ENCODE data around the gene STK16.
"Not testable (repeated sequence)": the region's sequence is repeated elsewhere in the genome, so short reads cannot be mapped to it uniquely, and the experiment has no call there.

The STK16 gene

DNA sequence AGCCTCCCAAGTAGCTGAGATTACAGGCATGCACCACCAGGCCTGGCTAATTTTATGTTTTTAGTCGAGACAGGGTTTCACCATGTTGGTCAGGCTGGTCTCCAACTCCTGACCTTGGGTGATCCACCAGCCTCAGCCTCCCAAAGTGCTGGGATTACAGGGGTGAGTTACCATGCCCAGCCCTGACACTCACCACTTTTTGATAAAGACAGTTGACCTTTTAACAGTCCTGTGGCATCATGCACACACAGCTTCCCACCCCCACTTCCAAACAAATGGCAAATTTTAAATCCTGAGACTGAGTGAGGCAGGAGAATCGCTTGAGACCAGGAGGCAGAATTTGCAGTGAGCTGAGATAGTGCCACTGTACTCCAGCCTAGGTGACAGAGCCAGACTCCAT lies 27.7 kb downstream of the STK16 start:
- DNase-seq = no peak

DNA sequence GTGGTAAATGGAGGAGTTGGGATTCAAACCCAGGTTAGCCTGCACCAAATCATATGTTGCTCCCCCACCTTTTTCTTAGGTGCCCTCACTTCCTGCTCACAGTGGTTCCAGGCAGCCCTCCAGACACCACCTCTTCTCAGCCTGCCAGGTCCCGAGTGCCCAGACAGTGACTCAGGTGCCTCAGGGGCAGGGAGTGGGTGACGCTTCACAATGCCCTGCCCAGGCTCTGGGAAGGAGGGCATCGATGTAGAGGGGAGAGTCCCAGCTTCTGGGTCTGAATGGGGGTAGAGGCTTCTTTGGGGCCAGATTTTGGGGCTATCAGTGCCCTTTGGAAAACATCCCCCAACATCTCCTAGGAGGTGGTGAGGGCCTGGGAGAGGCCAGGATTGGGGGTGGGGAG lies 28.7 kb downstream of the STK16 start:
- no peak for DNase-seq

DNA sequence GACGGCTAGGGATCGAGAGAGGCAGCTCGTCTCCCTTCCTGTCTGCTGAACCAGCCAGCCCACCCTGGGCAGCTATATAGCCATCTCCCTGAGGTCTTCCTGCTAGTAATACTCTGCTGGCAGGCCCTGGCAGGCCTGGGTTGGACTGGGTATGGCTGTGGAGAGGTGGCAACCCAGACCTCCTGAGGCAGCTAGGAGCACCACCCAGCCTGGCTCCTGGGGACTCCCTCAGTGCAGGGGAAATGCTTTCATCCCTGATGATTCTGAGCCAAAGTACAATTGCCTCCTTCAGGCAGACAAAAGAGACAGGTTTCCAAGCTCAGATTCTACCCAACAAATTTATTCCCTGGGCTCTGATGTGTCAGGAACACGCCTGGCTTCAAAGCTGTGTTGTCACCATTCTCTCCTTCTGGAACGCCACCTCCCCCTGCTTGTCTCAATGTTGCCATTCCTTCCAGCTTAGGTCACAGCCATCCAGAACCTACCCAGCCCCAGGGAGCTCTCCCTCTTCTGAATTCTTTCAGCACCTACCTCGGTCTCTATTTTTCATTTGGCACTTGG lies 29.2 kb downstream of the STK16 start:
- DNase-seq = no peak

DNA sequence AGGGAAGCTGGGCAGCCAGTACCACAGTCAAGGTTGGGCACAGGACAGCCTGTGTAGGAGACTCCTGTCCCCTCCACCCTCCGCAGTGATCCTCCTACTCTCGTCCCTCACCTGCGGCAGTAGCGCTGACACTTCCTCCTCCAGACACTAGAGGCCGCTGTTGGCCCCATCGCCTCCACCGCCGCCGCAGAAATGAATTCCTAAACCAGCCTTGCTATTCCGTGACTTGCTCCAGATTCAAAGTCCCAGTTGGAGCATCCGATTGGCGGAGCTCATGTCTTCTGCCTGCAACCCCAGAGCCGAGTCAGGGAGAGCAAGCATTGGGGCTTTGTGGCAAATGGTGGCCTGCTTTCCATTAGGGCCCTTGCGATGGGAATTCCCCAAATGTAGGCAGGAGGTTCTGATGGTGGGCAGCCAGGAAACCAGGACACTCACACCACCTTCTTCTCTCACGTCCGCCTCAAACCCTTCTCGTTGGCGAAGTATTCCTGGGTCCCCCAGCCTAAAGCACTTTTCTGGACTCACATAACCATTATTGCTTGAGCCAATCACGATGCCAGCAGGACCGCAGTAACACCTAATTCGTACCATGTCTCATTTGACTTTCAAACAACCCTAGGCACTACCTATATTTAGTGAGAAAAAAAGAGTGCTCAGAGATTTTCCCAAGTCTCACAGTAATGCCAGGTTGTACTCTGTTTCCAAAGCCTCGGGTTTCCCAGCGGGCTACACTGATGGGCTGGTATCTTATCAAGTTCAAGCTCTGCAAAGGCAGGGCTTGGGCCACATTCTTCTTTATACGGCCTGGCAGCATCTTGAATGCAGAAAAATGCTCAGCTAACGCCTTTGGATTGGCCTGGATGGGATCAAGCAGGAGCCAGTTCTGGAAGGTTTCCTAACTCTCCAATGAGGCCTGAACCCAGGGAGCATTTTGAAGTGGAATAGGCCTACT lies 32.7 kb downstream of the STK16 start:
- no peak for DNase-seq

DNA sequence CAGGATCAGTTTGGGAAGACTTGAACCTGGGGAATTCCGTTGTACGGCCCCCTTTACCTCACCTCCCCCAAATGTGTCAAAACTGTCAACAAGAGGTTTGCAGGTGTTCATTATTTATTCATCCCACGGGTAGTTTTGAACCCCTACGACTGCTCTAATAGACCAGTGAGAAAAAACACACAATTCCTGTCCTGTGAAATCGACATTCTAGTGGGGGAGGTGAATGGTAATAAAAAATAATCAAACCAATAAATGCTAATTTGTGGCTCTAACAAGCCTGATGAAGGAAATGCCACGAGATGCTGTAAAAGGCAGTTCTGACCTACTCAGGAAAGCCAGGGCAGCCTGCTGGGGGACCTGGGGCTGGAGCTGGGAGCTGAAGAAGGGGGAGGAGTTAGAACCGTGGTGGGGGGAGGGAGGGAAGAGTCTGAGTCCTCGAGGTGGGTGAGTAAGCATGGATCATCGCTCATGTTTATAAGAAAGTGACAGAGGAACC lies 33.4 kb downstream of the STK16 start:
- DNase-seq = no peak

DNA sequence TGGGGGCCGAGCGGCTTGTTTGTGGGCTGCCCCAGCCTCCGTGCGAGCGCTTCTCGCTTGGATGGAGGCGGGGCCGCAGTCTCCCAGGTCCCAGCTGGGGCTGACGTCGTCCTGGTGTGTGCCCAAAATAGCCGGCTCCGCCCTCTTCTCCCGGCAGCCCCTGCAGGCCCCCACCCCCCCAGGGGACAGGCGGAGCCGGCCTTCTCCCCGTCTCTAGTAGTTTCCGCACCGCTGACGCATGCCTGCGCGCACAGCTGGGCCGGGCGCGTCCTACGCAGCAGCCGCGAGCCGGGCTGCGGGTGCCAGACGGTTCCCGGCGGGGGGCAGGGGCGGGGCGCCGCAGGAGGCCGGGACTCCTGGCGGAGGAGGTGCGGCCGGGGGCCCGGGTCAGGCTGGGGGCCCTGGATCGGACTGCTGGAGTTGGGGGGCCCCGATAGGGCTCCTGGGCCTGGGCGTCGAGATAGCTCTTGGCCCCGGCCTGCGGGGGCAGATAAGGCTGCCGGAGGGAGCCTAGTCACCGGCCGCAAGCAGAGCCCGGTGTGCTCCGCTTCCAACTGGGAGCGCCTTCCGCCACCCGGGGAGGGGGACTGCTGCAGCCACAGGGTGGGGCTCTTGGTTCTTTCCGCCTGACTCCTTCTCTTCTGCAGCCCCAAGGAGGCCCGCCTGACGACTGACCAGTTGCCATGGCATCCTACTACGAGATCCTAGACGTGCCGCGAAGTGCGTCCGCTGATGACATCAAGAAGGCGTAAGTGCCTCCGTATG lies 34.1 kb downstream of the STK16 start, which contains the start of gene DNAJB2:
Gene DNAJB2 (plus strand): TSS at position 216 of the 765 bp plus-strand sequence. CDS start 468 bp downstream, at position 684.
- peak; percentile 76 for DNase-seq

DNA sequence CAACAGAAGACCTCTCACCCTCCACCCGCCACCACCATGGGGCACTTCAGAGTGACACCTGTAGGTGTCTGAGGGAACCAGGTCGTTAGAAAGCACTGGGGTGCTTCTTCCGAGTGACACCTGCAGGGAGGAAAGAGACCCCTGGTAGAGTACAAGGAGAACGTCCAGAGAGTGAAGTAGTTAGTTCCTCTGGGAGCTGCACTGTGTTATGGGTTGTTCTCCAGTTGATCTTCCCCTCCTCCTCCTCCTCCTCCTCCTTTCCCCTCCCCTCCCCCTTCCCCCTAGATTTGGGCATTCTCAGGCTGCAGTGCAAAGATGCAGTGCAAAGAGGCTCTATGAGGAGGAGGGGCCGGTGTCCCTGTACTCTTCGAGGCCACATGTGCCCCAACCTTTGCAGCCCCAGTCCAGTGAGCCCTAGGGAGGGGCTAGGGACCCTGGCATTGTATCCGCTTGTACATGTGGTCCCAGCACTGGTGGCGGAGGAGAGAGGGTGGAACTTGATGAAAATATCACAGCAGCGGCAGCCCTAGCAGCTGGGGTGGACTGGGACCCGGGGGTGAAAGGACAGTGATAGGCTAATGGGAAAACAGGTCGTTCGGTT lies 34.7 kb downstream of the STK16 start:
- no peak for DNase-seq

DNA sequence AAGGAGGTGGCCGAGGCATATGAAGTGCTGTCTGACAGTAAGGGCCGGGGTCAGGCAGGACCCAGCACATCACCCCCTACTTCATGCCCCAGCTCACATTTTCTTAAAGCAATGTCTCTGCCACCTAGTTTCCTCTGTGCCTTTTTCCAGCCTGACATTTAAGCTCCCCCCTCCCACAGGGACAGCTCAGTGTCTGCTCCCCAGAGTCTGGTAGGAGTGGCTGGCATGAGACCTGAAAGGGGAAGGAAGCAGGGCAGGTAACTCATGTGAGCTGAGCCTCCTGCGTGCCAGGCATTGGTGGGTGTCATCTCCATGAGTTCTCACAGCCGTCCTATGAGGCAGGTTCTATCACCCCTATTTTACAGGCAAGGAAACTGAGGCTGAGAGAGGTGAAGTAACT lies 35.4 kb downstream of the STK16 start:
- no peak for DNase-seq

DNA sequence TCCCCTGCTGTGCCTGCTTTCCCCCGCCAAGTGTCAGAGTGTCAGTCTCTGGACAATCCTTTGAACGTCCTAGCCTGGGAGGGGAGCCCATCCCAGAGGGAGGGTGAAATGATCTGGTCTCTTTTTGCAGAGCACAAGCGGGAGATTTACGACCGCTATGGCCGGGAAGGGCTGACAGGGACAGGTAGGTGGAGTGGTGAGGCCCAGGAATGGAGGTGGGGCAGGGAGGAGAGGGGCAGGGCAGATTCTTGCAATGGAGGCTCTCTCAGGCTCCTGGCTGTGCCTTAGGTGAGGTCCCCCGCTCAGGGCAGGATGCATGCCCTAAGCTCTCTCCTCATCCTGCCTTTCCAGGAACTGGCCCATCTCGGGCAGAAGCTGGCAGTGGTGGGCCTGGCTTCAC lies 36.3 kb downstream of the STK16 start:
- DNase-seq = no peak

DNA sequence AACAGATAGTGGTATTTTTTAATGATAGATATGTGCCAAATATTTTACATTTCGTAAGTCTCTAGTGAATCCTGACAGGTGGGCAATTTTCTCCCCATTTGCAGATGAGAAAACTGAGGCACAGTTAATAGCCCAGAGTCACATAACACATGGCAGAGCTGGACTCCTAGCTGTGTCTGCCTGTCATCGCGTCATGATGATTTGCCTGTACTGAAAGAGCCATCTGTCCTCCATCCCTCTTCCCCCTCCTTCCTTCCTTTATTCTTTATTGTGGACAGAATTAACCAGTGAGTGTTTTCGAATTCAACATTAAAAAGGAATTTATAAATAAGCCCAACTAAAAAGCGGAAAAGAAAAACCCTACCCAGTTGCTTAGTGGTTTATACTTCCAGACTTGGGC lies 37.1 kb downstream of the STK16 start:
- DNase-seq = no peak

DNA sequence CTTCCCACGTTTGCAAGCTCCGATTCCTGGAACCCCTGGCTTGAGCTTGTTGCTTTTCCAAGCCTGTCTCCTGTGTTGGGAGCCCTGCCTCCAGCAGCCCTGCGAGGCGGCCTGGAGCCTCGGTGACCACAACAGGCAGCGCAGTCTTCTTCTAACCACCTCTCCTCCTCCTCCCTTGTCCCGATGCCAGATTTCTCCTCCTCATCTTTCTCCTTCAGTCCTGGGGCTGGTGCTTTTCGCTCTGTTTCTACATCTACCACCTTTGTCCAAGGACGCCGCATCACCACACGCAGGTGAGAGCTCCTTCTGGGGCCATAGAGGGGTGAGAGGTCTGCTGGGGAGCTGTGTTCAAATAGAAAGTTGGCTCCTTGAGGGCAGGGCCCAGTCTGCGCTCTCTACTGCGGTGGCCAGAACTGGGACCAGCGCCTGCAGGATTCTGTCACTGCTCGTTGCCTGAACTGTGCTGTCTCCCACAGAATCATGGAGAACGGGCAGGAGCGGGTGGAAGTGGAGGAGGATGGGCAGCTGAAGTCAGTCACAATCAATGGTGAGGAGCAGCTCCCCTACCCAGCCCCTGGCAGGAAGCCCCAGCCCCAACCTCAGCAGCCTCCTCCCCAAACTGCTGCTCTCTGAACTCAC lies 37.8 kb downstream of the STK16 start:
- no peak for DNase-seq

DNA sequence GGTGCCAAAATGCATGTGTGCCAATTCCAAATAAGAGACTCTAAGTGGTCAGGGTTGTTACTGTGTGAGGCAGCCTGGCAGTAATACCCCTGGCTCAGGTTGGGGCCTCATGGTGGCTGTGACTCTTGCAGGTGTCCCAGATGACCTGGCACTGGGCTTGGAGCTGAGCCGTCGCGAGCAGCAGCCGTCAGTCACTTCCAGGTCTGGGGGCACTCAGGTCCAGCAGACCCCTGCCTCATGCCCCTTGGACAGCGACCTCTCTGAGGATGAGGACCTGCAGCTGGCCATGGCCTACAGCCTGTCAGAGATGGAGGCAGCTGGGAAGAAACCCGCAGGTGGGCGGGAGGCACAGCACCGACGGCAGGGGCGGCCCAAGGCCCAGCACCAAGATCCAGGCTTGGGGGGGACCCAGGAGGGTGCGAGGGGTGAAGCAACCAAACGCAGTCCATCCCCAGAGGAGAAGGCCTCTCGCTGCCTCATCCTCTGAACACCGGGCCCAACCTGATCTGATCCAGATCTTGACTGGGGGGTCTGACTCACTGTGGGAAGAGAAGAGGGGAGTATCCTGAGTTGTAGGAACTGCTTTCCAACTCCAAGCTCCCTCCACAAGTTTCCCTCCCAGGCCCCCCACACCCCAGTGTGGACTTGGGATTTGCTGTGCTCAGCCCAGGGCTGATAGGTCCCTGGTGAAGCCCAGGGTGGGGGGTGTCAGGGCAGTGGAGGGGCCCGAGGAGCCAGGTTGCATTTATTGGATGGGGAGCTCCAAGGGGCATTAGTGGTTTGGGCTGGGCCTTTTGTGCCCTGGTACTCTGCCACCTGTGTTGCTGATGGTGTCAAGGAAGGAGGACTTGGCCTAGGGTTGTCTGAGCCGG lies 39.5 kb downstream of the STK16 start:
- no peak for DNase-seq

DNA sequence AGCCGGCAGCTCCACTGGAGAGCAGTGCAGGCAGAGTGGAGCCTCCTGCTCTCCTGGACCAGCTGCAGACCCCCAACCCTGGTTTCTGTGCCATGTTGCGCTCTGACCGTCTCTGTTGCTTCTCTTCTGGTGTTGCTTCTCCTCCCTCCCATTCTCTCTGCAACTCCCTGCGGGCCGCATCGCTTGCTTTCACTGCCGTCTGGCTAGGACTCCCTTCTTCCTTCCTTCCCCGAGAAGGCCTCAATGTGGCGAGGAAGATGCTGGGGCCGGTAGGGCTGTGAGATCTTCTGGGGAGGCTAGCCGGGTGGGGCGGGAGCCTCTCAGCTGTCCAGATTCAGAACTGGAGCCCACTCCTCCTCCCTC lies 40.1 kb downstream of the STK16 start:
- no peak for DNase-seq

DNA sequence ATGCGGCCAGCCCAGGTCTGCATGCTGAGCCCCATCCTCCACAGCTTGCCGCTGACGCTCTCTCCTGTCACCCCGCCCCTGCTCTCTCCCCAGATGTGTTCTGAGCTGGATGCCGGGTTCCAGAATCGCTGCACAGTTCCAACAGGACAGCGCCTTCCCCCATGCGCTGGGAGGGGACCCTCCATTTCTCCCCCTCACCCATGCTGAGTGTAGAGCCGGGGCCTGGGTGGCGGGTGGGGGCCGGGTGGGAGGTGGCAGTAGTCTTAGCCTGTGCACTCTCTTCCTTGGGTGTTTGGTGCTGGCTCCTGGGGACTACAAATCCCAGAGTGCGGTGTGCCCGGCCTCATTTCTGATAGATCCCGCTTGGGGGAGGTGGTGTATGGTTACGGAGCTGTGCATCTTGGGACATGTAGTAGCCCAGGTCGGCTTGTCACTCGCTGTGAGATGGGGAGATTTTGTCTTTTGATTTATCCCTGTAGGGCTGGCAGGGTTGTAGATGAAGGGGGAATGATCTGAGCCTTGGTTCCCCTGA lies 40.7 kb downstream of the STK16 start:
- no peak for DNase-seq

DNA sequence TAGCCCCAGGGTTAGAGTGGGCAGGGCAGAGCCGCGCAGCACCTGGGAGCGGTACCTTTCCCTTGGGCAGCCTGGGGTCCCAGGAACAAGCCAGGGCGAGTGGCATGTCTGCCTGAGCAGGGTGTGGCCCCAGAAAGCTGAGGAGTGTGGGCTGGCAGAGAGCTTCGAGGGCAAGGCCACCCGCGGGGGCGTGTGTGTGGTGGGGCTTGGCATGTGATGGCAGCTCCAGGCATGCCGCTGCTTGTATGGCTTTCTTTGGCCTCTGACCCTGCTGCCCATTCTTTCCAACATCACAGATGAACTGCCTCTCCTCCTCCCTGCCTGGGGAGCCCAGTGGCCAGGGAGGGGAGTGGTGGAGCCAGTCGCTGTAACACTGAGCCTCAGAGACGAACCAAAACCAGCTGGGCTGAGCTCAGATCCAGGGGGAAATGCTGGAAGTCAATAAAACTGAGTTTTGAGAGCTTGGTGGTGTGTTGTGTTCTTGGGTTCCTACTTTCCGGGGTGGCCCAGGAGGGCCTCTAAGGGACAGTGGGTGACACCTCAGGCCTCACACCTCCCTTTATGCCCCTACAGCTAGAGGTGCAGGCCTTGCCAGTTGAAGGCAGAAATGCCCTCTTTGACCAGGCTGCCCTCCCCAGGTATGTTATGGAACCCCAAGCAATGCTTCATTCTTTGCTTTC lies 41.3 kb downstream of the STK16 start:
- no peak for DNase-seq

DNA sequence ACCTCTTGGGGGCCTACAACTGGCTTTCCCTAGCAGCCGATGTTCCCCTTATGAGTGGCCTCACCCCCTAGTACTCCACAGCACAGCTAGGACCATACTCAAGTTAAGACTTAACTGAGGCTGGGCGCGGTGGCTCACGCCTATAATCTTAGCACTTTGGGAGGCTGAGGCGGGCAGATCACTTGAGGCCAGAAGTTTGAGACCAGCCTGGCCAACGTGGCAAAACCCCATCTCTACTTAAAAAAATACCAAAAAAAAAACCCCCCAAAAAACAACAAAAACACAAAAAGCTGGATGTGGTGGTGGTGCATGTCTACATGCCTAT lies 41.8 kb downstream of the STK16 start:
- DNase-seq = not testable (repeated sequence)

DNA sequence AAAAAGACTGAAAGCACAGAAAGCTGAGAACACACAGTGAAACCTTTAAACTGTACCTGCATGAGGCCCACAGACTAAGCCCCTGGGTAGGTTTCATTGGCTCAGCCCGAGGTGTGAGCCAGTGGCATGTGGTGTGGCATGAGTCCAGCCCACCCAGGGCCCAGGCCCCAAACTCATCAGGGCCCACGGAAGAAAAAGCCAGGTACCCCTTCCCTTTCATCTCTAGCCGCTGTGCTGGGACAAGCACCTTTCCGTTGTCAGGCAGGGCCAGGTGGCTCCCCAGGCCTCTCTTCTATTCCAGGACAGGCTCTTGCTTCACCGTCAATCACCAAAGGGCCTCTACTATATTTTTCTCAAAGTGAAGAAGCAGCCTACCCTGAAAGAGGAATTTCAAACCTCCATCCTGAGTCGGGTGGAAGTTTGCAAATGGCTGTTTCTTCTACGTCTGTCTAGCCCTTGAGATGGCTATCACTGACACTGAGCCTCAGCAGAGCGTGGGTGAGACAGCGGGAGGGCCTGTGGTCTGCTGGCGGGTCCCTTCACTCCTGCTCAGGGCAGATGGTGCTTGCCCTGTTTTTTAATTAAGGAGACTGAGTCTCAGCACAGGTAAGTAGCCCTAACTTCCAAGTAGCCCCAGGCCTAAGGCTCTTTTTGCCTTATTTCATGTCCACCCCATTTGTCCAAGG lies 42.4 kb downstream of the STK16 start:
- no peak for DNase-seq

DNA sequence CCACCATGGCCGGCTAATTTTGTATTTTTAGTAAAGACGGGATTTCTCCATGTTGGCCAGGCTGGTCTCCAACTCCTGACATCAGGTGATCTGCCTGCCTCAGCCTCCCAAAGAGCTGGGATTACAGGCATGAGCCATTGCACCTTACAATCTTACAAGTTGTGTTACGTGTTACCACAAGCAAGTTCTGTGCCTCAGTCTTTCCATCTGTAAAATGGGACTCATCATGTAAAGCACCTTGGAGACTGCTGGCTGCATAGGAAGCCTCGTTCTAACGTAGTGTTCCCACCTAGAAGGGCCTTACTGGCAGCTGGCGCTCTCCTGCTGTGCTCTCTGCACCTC lies 43.9 kb downstream of the STK16 start:
- no peak for DNase-seq

DNA sequence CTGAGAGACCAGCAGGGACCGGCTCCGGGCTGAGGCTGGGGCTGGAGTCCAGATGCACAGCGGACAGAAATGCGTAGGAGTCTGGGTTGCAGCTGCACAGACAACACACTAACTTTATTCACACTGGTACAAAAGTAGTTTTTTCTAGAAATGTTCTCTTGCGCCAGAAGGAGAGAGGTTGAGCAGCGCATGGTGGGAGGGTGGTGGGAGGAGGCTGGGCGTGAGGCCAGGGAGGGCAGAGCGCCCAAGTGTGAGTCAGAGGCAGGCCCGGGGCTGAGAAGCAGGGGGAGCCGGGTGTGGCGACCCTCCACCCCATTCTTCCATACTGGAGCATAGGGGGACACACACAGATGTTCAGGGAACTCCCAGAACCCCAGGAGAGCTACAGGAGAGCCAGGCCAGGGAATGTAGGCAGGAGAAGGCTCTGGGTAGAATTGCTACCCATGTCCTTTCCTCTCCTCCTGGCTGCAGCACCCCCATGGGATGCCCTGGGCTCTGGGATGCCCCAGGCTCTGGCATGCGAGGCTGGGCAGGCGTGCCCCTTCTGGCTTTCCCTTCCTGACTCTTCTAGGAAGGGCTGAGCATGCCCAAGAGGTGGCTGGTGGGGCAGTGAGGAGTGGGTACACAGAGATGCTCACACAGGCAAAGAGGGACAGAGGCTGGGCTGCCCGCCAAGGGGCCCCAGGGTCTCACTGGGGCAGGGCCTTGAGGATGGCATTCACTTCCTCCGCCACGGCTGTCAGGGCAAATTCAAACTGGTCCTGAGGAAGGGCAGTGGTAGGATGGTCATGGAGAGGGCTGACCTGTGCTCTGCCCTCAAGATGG lies 44.5 kb downstream of the STK16 start:
- no peak for DNase-seq

All from cortex of kidney (tissue), 1 donor.